Measurements from ENCODE around the gene MYO9B.

Gene MYO9B

DNA sequence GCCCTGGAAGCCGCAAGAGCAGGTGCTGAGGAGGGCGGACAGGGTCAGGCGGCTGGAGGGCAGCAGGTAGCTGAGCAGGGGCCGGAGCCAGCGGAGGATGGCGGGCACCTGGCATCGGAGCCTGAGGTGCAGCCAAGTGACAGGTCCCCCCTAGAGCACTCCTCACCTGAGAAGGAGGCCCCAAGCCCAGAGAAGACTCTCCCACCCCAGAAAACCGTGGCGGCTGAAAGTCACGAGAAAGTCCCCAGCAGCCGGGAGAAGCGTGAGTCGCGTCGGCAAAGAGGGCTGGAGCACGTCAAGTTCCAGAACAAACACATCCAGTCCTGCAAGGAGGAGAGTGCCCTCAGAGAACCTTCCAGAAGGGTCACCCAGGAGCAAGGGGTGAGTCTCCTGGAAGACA lies 119.0 kb downstream of the MYO9B start:
- FAIRE-seq = no peak

DNA sequence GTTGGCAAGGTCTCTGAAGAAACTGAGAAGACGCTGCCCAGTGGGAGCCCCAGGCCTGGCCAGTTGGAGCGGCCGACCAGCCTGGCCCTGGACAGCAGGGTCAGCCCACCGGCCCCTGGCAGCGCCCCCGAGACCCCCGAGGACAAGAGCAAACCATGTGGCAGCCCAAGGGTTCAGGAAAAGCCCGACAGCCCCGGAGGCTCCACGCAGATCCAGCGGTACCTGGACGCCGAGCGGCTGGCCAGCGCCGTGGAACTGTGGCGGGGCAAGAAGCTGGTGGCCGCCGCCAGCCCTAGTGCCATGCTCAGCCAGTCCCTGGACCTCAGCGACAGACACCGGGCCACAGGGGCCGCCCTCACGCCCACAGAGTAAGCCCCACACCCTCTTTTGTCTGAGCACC lies 119.5 kb downstream of the MYO9B start:
- FAIRE-seq = no peak

DNA sequence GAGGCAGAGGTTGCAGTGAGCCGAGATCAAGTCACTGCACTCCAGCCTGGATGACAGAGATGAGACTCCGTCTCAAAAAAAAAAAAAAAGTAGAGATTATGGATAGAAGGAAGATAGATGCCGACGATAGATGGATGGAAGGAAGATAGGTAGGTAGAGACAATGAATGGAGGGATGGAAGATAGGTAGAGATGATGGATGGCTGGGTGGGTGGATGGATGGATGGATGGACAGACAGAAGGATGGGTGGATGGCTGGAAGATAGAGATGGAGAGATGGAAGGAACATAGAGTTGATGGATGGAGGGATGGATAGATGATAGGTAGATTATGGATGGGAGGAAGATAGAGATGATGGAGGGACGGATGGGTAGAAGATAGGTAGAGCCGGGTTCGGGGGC lies 121.0 kb downstream of the MYO9B start:
- no peak for FAIRE-seq

DNA sequence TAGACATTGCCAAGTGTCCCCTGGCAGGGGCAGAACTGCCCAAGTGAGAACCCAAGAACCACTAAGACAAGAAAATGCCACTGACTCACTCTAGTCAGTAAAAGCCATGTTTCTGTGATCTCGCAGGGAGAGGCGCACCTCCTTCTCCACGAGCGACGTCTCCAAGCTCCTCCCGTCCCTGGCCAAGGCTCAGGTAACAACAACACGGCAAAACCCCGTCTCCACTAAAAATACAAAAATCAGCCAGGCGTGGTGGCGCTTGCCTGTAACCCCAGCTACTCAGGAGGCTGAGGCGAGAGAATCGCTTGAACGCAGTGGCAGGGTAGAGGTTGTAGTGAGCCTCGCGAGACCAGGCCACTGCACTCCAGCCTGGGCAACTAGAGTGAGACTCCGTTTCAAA lies 122.1 kb downstream of the MYO9B start:
- no peak for FAIRE-seq

DNA sequence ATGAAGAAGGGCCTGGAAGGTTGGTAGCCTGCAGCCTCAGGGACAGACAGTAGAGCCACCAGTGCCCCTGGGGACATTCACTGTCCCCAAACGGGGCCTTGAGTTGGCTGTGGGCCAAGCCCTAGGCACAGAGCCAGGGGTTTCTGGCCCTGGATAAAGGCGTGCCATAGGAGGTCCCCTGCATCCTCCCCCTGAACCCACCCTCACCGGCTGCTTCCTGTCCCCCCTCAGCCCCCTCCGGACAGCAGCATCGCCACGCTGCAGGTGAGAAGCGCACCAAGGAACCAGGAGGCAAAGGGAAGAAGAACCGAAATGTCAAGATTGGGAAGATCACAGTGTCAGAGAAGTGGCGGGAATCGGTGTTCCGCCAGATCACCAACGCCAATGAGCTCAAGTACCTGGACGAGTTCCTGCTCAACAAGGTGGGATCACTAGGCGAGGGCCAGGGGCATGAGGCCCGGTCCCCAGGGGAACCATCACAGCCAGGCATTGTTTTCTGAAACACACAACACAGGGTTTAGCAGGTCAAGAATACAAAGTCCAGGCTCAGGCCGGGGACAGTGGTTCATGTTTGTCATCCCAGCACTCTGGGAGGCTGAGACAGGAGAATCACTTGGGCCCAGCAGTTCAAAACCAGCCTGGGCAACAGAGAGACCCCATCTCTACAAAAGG lies 125.0 kb downstream of the MYO9B start:
- no peak for FAIRE-seq

DNA sequence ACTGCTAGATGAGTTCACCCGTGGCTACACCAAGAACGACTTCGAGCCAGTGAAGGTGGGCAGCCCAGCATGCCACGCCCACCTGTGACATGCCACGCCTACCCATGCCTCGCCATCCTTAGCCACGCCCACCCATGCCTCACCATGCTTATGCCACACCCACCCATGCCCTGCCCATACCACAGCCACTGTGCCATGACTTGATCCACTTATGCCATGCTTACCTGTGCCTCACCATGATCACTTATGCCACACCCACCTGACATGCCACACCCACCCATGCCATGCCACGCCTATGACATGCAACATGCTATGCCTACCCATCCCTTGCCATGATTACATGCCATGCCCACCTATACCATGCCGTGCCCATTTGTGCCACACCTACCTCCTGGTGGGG lies 126.7 kb downstream of the MYO9B start:
- FAIRE-seq = no peak

DNA sequence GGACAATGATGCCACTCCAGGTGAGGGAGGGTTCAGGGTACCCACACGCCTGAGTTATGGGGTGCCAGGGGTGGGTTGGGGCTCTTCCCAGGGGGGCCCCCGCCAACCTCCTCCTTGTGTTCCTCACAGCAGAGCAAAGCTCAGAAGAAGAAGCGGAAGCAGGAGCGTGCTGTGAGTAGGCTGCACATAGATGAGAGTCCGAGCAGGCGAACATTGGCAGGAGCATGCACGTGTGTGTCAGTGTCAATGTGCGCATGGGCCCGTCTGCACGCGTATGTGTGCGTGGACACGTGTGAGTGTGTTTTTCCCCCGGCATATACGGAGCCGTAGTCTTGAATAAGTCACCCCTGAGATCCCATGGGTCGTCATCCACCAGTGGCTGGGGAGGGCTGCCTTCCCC lies 127.1 kb downstream of the MYO9B start:
- no peak for FAIRE-seq

DNA sequence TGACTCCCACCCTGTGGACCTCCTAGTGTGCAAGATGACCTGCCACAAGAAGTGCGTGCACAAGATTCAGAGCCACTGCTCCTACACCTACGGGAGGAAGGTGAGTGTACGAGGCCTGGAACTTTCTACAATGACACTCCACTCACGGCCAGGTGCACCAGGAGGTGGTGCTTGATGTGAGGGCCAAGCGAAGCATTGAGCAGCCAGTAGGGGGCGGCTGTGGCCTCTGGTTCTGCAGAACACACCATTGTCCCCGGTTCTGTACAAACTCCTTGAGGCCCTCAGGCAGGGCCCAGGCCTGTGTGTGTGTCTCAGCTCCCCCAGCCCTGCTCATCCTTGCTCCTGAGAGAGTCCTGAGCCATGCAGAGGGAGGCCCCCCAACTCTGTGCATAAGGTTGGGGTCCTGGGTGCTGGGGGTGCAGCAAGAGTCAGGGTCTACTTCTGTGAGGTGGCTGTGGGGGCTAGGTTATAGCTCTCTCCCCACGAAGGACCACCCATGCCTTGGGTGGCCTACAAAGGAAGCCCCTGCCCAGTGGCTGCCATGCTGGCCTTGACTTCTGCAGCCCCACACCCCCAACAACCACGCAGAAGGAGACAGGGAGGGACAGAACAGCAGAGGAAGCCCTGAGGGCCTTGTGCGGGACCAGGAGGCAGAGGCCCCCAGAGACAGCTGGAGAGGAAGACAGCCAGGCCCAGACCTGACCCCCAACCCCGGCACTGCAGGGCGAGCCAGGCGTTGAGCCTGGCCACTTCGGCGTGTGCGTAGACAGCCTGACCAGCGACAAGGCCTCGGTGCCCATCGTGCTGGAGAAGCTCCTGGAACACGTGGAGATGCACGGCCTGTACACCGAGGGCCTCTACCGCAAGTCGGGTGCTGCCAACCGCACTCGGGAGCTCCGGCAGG lies 129.9 kb downstream of the MYO9B start:
- FAIRE-seq = no peak

DNA sequence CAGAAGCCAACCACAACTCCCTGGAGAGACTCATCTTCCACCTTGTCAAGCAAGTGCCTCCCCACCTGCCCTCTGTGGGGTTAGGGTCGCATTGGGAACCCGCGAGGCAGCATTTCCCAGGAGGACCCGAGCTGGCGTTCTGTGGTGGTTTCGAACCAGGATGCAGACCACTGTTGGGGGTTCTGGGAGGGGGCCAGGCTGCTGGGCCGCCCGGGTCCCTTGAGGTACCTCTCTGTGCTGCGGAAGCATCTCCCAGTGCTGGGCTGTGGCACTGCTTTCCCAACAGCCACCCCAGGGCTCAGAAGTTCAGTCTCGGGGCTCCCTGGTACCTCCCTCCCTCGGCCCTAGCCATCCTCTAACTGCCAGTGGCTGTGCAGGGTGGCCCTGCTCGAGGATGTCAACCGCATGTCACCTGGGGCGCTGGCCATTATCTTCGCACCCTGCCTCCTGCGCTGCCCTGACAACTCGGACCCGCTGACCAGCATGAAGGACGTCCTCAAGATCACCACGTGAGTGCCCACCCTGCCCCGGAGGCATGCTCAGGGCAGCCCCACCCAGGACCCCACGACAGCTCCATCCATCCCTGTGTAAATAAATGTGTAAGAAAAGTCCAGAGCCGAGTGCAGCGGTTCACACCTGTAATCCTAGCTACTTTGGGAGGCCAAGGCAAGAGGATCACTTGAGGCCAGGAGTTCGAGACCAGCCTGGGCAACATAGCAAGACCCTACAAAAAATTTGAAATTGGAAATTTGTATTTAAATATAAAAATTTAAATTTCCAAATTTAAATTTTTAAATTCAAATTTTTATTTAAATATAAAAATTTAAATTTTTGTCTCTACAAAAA lies 131.4 kb downstream of the MYO9B start:
- FAIRE-seq = no peak

DNA sequence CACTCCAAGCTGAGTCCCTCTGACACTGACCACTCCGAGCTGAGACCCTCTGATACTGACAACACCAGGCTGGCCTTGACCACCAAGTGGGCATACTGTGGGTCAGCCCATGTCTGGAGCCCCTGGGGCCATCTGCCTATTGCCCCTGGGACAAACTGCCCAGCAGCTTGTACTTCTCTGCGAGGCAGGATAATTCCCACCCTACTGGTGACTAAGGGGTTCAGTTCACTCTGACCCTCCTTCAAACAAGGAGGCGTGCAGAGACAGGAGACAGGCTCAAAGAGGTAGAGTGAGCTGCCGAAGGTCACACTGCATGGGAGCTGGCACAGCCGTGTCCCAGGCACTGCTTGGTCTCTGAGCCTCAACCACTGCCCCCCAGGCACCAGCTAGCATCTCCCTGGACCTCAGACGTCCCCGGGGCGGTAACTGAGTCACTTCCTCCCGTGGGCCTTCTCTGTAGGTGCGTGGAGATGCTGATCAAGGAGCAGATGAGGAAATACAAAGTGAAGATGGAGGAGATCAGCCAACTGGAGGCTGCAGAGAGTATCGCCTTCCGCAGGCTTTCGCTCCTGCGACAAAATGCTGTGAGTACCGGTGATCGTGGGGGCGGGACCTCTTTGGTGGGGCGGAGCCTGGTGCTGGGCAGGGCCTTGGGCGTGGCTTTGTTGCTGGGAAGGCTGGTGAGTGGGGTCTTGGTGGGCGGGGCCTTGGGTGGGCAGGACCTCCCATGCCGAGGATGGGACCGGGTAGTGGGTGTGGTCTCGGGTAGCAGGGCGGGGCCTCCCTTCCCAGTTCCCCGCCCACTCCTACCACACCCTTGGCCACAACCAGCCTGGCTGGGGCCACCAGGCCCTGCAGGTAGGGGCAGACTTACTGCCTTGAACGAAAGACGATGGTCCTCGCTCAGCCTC lies 133.8 kb downstream of the MYO9B start:
- no peak for FAIRE-seq

DNA sequence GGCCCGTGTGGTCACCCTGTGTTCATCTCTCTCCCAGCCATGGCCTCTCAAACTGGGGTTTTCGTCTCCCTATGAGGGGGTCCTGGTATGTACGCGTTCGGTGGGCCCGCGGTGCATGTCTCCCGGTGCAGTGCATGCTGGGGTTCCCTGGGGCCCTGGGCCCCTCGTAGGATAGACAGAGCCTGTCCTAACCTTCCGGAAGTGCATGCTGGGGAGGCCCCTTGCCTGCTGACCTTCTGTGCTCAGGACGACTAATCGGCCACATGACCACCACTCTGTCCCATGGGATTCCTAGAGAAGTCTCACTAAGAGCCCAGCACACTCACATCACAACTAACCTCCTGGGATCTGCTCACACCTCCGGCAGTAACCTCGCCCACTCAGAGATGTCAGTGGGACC lies 134.7 kb downstream of the MYO9B start:
- FAIRE-seq = no peak

DNA sequence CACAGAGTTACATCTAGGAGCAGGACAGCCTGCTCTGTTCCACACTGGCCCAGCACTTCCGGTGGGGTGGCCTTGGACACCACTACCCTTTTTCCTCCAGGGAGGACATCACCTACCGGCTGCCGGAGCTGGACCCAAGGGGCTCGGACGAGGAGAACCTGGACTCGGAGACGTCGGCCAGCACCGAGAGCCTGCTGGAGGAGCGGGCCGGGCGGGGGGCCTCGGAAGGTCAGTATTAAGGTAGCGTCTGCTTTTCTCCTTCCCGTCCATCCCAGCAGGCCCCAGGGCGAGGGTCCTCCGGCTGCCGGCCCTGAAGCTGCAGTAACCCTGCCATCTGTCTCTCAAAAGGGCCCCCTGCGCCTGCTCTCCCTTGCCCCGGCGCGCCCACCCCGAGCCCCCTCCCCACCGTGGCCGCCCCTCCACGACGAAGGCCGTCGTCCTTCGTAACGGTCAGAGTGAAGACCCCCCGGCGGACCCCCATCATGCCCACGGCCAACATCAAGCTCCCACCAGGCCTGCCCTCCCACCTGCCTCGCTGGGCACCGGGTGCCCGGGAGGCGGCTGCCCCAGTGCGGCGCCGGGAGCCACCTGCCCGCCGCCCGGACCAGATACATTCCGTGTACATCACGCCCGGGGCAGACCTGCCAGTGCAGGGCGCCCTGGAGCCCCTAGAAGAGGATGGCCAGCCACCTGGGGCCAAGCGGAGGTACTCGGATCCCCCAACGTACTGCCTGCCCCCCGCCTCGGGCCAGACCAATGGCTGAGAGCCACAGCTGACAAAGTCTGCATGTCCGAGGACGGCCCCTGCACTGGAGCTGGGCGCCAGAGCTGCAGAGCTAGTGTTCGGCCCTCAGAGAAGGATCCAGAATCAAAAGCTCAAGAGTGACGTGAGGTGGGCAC lies 136.2 kb downstream of the MYO9B start:
- no peak for FAIRE-seq

DNA sequence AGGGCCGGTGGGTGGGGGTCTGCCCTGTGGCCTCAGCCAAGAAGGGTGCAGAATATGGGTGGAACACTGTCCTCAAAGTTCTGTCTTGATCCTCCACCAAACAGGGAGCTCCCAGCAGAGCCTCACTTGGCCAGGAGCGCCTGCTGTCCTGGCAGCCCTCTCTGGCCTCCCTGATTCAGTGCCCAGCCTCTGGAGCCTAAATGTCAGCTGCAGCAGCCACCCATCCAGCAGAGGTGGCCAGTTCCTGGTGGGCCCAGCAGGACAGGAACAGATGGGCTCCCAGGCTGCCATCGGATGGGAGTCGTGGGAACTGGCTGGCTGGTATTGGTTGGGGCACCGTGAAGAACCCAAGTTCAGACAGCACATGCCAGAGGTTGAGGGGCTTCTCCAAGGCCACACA lies 137.8 kb downstream of the MYO9B start:
- no peak for FAIRE-seq

DNA sequence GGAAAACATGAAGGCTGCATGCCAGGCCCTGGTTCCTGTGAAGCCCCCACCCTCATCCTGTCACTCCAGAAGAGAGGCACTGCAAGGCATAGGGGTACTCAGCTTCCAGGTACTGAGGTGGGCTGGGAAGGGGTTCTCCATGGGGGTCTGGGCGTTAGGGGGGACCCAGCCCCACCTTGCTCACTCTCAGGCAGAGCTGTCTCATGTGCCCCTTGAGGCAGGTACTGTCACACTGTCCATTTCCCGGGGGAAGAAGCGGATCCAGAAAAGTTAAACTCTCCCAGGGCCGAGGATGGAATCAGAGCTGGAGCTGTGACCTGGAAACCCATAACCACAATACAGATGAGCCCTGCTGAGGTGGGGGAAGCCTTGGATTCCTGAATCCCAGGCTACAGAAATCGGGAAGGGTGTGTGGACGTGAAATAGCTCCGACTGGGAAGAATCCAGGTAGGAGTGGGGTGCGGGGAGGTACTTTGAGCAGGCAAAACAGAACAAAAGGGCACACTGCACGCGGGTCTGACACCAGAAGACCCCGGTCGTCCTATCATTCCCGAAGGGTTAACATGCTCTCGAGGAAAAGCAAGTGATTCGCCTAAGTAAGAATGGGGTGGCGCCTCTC lies 139.0 kb downstream of the MYO9B start:
- FAIRE-seq = no peak

DNA sequence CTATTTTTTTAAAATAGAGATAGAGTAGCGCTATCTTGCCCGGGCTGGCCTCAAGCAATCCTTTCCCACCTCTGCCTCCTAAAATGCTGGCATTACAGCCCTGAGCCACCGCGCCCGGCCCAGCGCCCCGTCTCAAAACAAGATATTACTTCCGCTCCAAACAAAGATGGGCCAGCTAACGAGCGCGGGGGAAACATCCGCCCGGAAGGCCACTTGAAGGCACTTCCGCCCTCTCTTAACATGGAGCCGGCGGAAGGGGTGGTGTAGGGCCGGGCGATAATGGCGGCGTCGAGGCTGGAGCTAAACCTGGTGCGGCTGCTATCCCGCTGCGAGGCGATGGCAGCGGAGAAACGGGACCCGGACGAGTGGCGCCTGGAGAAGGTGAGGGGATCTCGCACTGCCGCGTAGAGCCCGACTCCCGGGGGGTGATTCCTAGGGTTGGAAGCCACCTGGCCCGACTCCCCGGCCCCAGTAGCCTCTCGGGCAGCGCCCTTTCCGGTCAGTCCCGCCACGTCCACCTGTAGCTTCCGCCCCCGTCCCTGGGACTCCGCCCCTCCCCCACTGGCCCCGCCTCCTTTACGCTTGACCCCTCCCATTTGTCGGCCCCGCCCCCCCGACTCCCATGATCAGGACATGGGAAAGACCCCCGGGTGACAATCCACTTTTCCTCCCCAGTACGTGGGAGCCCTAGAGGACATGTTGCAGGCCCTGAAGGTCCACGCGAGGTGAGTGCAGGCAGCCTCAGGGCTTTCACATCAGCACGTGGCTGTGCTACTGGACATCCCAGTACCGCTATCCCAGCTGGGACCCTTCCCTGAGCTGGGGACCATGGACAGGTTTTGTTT lies 139.8 kb downstream of the MYO9B start, which contains the start of gene USE1:
USE1 (plus strand) TSS at position 231 of the 845 bp plus-strand sequence; CDS start at position 280, 49 bp downstream.
- no peak for FAIRE-seq

DNA sequence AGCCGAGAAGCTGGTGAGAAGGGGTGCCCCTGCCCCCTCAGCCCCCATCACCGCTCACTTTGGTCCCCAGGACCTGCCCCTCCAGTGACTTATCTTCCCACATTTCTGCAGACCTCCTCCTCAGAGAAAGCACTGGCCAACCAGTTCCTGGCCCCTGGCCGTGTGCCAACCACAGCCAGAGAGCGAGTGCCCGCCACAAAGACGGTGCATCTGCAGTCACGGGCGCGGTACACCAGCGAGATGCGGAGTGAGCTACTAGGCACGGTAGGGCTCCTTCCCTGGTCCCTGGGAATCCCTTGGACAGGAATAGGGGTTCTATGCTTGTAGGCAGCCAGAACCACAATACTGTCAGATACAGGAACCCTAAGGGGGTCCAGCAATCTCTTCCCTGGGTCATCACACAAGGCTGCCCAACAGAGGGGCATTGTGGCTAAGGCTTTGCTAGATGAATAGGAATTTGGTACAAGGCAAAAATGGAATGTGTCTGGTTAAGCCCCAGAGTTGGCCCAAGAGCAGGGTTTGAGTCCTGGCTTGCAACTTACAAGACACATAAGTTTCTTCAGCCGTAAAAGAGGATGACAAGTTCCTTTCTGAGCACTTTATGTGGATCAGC lies 140.6 kb downstream of the MYO9B start:
- FAIRE-seq = no peak

DNA sequence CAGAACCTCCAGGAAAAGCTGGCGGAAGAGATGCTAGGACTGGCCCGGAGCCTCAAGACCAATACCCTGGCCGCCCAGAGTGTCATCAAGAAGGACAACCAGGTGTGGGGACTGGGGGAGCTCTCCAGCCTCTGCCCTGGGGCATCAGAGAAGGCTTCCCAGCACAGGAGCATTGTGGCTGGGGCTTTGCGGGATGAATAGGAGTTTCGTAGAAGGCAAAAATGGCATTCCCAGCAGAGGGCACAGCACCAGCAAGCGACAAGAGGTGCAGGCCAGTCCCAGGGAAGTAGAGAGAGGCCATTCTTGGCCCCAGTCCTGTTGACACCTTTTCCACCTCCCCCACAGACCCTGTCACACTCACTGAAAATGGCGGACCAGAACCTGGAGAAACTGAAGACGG lies 143.7 kb downstream of the MYO9B start:
- no peak for FAIRE-seq

DNA sequence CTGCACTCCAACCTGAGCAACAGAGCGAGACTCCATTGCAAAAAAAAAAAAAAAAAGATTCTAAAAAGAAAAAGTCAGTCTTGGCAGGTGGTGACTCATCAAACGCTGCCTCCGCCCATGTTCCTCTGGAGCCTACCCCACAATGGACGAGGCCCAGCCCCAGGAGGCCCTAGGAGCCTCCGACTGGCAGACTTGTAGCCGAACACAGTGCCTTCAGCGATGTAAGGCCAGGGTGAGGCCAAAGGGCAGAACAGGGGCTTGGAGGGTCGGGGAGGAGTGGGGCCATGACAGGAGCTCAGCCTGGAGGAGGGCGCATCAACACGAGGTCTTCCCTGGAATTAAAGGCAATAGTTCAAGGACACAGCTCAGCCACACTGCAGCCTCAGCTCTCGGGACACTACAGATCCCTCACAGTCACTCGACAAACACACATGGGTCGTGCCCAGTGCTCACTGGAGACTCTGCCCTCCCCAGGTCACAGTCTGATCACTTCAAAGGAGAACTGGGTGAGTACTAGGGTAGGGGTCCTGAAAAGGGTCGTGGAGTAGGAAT lies 144.7 kb downstream of the MYO9B start:
- no peak for FAIRE-seq

DNA sequence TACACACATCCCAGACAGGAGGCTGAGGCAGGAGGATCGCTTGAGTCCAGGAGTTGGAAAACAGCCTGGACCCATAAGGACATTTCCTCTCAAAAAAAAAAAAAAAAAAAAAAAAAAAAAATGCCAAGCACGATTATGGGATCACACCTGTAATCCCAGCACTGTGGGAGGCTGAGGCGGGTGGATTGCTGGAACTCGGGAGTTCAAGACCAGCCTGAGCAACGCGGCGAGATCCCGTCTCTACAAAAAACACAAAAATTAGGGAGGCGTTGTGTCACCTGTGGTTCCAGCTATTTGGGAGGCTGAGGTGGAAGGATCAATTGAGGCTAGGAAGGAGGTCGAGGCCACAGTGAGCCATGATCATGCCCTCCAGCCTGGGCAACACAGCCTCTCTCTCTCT lies 149.5 kb downstream of the MYO9B start:
- no peak for FAIRE-seq
